ENCODE measurements around the gene RPS2.

The RPS2 gene

DNA sequence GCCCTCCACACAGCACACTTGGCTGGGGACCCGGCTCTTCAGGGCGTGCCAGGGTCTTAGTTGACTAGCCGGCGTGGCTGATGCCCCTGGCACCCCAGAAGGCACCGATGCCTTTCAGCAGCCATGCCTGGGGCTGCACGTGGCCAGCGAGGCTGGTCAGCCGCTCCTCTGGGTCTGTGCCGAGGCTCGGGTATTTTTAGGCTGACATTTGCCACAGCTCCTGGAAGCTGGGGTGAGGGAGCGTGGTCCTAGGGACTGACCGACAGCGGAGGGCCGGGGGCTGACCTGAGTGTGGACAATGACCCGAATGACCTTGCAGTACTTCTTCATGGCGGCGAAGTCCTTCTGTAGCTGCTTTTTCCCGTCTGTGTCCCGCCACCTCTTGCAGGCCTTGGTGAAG is 14.1 kb downstream of the RPS2 start:
- H3K4me1 ChIP-seq (ENCODE audit: insufficient read depth, low read length, severe bottlenecking), result no peaks in the 10 kb centered on the region
- H3K79me2 ChIP-seq (ENCODE audit: insufficient read depth, low read length), result no peaks in the 10 kb centered on the region
- TF ChIP-seq EZH2 (IDR thresholded peaks at IDR 0.05; ENCODE audit: borderline replicate concordance, low read length), result no peak
- TF ChIP-seq, protein P1, sequence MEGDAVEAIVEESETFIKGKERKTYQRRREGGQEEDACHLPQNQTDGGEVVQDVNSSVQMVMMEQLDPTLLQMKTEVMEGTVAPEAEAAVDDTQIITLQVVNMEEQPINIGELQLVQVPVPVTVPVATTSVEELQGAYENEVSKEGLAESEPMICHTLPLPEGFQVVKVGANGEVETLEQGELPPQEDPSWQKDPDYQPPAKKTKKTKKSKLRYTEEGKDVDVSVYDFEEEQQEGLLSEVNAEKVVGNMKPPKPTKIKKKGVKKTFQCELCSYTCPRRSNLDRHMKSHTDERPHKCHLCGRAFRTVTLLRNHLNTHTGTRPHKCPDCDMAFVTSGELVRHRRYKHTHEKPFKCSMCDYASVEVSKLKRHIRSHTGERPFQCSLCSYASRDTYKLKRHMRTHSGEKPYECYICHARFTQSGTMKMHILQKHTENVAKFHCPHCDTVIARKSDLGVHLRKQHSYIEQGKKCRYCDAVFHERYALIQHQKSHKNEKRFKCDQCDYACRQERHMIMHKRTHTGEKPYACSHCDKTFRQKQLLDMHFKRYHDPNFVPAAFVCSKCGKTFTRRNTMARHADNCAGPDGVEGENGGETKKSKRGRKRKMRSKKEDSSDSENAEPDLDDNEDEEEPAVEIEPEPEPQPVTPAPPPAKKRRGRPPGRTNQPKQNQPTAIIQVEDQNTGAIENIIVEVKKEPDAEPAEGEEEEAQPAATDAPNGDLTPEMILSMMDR (IDR thresholded peaks at IDR 0.05; ENCODE audit: low read length), result no peak
- no peaks in the 10 kb centered on the region for H3K9me3 ChIP-seq (ENCODE audit: low read length)
- H4K20me1 ChIP-seq (ENCODE audit: insufficient read depth, low read length), result no peaks in the 10 kb centered on the region
- H3K36me3 ChIP-seq (ENCODE audit: insufficient read depth, low read length), result no peaks in the 10 kb centered on the region
- H3K27ac ChIP-seq (ENCODE audit: low read depth, low read length, poor library complexity, severe bottlenecking), result no peak overlapping the region
- no peaks in the 10 kb centered on the region for H3F3A ChIP-seq (ENCODE audit: insufficient read depth, low read length)
- no peaks in the 10 kb centered on the region for H3K9me2 ChIP-seq (ENCODE audit: low read depth, low read length)
- H3K27me3 ChIP-seq (ENCODE audit: insufficient read depth, low read length), result peaks cover 19% of the 10 kb centered on the region
- H3K9ac ChIP-seq (ENCODE audit: low read length), result no peak overlapping the region
- no peak overlapping the region for H3K4me2 ChIP-seq (ENCODE audit: low read length)
- no peak overlapping the region for H3K4me3 ChIP-seq (ENCODE audit: low read depth, low read length, poor library complexity, severe bottlenecking)
- no peak overlapping the region for H2AFZ ChIP-seq (ENCODE audit: low read length)

DNA sequence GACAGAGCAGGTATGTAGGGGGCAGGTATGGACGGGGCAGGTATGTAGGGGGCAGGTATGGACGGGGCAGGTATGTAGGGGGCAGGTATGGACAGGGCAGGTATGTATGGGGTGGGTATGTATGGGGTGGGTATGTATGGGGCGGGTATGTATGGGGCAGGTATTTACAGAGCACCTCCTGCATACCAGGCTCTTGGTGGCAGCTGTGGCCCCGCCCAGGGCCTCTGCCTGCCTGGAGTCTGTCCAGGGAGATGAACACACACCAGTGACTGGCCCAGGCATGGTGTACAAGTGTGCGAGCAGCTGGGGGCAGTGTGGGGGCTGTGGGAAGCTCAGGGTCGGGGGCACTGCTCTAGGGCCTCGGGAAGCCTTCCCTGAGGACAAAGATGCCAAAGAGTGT is 14.6 kb downstream of the RPS2 start:
- Histone ChIP-seq H4K20me1 (ENCODE audit: insufficient read depth, low read length) (no peaks in the 10 kb centered on the region), H3K4me1 (ENCODE audit: insufficient read depth, low read length, severe bottlenecking) (no peaks in the 10 kb centered on the region), H3K9me3 (ENCODE audit: low read length) (no peaks in the 10 kb centered on the region), H3K9ac (ENCODE audit: low read length) (no peak overlapping the region), H3K4me2 (ENCODE audit: low read length) (no peak overlapping the region), H3K79me2 (ENCODE audit: insufficient read depth, low read length) (no peaks in the 10 kb centered on the region), H3K36me3 (ENCODE audit: insufficient read depth, low read length) (no peaks in the 10 kb centered on the region), H3K27me3 (ENCODE audit: insufficient read depth, low read length) (peaks cover 19% of the 10 kb centered on the region), H3K9me2 (ENCODE audit: low read depth, low read length) (no peaks in the 10 kb centered on the region), H3K4me3 (ENCODE audit: low read depth, low read length, poor library complexity, severe bottlenecking) (no peak overlapping the region), H2AFZ (ENCODE audit: low read length) (no peak overlapping the region), H3F3A (ENCODE audit: insufficient read depth, low read length) (no peaks in the 10 kb centered on the region), H3K27ac (ENCODE audit: low read depth, low read length, poor library complexity, severe bottlenecking) (no peak overlapping the region)
- TF ChIP-seq, protein P1 (IDR thresholded peaks at IDR 0.05; ENCODE audit: low read length), result no peak
- TF ChIP-seq EZH2 (IDR thresholded peaks at IDR 0.05; ENCODE audit: borderline replicate concordance, low read length), result no peak

DNA sequence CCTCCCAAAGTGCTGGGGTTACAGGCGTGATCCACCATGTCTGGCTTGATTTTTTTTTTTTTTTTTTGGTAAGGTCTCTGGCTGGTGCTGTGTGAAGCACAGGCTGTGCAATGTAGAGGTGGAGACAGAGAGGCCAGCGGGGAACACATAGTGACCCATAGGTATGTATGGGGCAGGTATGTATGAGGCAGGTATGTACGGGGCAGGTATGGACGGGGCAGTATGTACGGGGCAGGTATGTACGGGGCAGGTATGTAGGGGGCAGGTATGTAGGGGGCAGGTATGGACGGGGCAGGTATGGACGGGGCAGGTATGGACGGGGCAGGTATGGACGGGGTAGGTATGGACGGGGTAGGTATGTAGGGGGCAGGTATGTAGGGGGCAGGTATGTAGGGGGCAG is 15.1 kb downstream of the RPS2 start:
- Histone ChIP-seq H3K9ac (ENCODE audit: low read length) (no peak overlapping the region), H3K27me3 (ENCODE audit: insufficient read depth, low read length) (peaks cover 19% of the 10 kb centered on the region), H2AFZ (ENCODE audit: low read length) (no peak overlapping the region), H3K36me3 (ENCODE audit: insufficient read depth, low read length) (no peaks in the 10 kb centered on the region), H3K27ac (ENCODE audit: low read depth, low read length, poor library complexity, severe bottlenecking) (no peak overlapping the region), H3F3A (ENCODE audit: insufficient read depth, low read length) (no peaks in the 10 kb centered on the region), H4K20me1 (ENCODE audit: insufficient read depth, low read length) (no peaks in the 10 kb centered on the region), H3K9me3 (ENCODE audit: low read length) (no peaks in the 10 kb centered on the region), H3K9me2 (ENCODE audit: low read depth, low read length) (no peaks in the 10 kb centered on the region), H3K4me3 (ENCODE audit: low read depth, low read length, poor library complexity, severe bottlenecking) (no peak overlapping the region), H3K4me2 (ENCODE audit: low read length) (no peak overlapping the region), H3K4me1 (ENCODE audit: insufficient read depth, low read length, severe bottlenecking) (no peaks in the 10 kb centered on the region), H3K79me2 (ENCODE audit: insufficient read depth, low read length) (no peaks in the 10 kb centered on the region)
- no peak for TF ChIP-seq EZH2 (IDR thresholded peaks at IDR 0.05; ENCODE audit: borderline replicate concordance, low read length)
- TF ChIP-seq, protein P1 (IDR thresholded peaks at IDR 0.05; ENCODE audit: low read length), result no peak

All from OCI-LY1 (cell line).